Right ventricle myocardium inferior (tissue), 1 donor: Measurements from ENCODE around the gene MAPK4. TPM values are rescaled to one million over a fixed set of nuclear protein-coding genes. Genes with fewer than 3 reads are reported as not detected.
A peak's percentile ranks its signal among the peaks of the same experiment; 100 is the strongest.

Experiments used
- ATAC-seq: fragments of 200-7000 bp; cut with Tn5 transposase; one replicate; pipeline ENCODE4 v1.9.1; 2020; ENCODE audit warnings: mild to moderate bottlenecking, moderate library complexity
- DNase-seq: peaks from one replicate; pipeline ENCODE4 v3.0.0; 2021; ENCODE audit errors: missing footprints
- intact Hi-C: fragments of 100-400 bp; cut with DNase I; formaldehyde crosslinking; loops from one replicate; pipeline ENCODE4 v1.11.0; 2022
- total RNA-seq: library from RNA; stranded (reverse); fragmentation: NEBNext Ultra II Directional; extraction: Animal tissue kit (Norgen Biotek cat#: 25700); gene quantifications from one replicate; pipeline ENCODE4 v1.2.1, GENCODE V29; 2021
- donor health status: DM: no; HTN: yes; CAD: no; lungs with severe emphysema.

The MAPK4 gene
- total RNA-seq, 1 donor from 2014 or later, result 34.1 TPM

DNA sequence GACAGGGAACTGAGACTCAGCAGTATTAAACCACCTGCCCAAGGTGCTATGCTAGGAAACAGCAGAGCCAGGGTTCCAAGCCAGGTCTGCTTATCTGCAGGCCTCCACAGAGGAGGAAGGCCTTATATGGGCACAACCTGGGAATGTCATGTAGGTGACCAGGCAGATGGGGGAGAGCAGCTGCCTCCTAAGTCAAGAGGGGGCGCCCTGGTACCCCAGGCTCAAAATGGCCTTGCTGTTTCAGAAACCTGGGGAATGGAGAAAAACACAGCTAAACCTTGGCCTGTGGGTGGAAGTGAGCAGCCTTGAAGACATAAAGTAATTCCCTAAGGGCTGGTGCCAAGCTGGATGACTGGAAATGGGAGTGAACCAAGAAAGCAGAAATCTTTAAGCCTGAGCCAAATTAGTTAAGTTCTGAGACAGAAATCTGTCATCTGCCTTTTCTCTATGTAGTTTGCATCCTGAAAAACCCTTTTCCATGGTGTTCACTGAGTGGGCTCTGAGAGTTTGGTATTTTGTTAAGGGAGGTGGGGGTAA is 79.1 kb downstream of the MAPK4 start:
- DNase-seq (no peak), ATAC-seq (no peak)
- intact Hi-C loops, result no loop called here

DNA sequence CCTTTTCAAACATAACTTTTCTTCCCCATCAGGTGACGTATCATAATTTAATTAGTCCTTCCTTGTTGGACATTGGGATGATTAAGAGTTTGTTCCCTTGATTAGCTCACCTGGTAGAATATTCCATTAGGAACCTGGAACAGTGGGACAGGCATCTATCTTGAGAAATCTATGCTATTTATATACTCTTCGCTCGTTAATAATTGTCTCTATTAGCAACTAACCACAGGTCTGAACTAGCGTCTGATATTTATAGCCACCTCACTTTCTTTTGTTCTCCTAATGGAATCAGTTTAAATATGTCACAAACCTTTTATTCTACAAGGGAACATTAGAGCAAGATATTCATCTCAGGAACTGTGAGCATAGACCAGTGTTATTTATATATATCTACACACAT is 79.8 kb downstream of the MAPK4 start:
- intact Hi-C loops, result no loop called here
- ATAC-seq (no peak), DNase-seq (no peak)

DNA sequence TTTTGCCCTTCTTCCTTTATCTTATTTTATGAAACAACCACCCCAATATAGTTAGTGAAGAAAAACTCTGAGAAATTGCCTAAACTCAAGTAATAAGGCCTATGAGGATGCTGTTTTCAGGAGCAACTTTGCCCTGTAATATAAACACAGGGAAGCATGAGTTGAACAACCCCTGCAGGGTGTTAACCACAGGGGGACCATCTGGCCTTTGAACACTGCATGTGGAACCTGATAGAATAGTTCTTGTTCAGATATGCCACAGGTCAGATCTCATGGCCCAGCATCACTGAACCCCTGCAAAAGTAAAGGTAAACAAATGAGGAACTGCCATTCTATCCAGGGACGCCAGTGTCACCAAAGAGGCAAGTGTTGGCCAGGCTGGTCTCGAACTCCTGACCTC is 82.6 kb downstream of the MAPK4 start:
- ATAC-seq, result no peak
- intact Hi-C loops, result no loop called here
- no peak for DNase-seq

DNA sequence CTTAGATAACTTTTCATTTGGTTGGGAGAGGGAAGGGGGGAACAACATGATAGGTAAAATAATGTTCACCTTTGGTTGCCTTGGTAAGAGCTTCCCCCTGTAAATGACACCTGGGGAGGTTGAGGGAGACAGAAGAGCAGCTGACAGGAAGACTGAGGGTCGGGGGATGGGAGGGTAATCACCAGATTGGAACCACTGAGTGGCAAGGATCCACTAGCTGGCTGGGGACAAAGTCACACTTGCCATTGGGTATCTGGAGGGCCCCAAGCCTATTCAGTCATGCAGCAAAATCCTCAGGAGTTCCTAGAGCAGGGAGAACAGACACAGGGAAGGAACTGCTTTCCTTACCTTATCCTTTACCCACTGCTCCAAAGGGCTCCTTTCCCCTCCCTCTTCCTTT is 84.3 kb downstream of the MAPK4 start:
- intact Hi-C loops, result no loop called here
- ATAC-seq, result no peak

DNA sequence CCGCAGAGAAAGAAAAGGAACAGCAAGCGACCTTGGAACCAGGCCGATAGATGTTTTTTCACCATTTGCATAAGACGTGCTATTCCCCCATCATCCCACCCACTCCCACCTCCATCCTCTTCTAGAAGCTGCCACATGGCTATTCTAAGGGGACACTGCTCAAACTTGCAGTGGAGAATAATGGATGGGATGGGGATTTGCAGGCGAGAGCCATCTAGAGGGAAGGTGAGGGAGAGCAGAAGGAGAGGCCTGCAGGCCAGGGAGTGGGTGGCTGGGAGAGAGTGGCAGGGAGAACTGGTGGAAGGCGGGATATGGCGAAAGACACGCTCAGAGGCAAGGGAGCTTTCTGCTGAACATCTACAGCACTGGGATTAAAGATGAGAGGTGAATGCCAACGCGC is 84.9 kb downstream of the MAPK4 start:
- DNase-seq (no peak), ATAC-seq (no peak)
- intact Hi-C loops, result no loop called here

More for the DNA sequence above, 84.3 kb downstream of the MAPK4 start:
- no peak for DNase-seq

DNA sequence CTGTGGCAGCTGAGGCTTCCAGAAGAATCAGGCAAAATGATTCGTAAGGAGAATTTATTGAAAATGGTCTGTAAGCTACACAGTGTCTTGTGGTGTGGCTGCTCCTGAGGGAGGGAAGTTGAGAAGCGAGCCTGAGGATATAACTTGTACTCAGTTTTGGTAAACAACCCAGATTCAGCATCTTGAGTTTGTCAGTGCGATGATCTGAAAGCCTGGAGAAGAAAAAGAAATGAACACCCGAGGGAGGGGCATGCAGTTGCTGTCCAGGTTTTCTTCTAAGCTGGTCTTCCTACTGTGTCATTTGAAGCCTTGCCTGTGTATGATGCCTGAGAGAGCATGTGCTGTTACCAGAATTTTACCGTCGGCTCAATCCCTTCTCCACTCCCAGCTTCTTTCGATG is 87.3 kb downstream of the MAPK4 start:
- DNase-seq (no peak), ATAC-seq (no peak)
- intact Hi-C loops, result no loop called here

DNA sequence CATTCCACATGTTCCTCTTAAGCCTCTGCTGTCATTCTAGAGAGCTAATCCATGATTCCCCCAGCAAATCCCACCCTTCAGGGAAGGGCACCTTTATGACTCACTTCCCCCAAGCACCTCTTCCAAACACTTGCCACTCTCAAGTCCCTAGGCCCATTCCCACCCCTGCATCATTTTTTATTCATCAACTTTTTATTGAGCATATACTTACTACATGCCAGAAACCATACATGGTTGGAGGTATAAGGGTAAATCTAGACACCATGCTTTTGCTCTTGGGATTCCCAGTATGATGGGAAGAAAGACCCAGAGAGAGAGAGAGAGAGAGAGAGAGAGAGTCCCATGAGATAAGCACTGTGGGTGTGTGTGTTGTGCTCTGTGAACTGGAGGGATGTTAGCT is 87.9 kb downstream of the MAPK4 start:
- intact Hi-C loops, result no loop called here
- no peak for ATAC-seq
- no peak for DNase-seq

DNA sequence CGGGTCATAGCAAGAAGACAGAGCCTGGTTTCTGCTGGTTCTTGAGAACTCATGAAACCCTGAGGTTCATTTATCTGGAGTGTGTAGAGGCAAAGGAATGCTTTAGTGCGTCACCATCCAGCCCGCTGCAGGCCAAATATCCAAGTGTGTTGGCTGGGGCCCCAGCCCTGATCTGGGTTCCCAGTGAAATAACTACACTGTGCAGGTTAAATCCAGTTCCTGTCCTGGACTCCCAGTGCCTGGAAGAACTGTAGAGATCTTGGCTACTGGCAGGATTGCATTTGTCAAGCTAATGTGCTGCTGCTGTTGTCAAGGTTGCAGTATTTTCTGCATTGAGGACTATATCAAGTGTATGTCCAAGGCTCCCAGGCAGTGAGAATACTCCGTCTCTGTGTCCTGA is 89.9 kb downstream of the MAPK4 start:
- DNase-seq (peak; percentile 79), ATAC-seq (peak; percentile 85)
- intact Hi-C loops, result loop anchor here (5.0 to 10.0 kb wide), 3 partner anchors 77 to 135 kb away; partner anchors contain the start of gene MAPK4

DNA sequence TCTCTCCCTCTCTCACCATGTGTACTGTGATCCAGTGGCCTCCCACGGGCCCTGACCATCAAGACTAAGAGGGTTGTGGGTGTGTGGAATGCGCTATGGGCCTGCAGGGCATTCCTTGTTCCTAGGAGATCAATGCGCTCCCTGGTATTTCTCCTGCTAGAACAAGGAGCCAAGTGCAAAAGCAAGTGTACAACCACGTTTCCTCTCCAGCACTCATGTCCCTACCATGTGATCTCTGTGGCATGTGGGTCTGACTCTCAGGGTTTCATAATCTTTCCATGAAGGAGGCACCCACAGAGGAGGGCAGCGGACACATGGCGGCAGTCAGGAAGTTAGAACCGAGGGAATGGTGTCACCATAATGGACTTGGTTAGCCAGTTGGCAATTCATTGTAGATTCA is 91.4 kb downstream of the MAPK4 start:
- intact Hi-C loops, result loop anchor here (5.0 to 10.0 kb wide), 3 partner anchors 76 to 133 kb away; partner anchors contain the start of gene MAPK4

DNA sequence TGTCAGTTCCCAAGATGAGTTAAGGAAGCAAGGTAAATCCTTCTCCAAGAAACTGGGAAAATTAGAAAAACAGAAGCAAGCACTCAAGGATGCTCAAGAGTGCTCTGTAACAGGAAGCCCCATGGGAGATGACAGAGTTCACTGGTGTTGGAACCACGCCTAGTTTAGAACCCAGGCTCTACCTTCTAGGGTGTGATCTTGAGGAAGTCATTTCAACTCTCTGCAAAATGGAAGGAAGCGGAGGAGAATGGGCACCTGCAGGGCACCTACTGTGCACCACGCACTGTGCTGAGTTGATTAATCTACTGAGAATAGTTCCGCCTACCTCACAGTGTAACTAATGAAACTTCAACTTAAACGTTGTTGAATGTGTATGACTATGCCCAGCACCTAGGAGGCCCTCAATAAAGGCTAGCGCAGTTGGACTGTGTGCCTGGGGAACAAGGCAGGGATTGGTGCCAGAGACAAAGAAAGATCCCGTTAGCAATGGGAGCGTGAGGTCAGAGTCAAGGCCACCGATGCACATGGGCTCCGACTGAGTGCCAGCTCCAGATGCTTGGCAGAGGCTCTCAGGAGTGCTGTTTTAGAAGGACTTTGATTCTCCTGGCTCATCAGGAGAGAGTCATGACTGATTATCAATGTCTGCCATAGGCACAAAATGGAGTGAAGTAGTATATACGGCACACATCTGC is 93.7 kb downstream of the MAPK4 start:
- no peak for DNase-seq
- intact Hi-C loops, result loop anchor here (5.0 to 10.0 kb wide), 3 partner anchors 74 to 131 kb away; partner anchors contain the start of gene MAPK4
- ATAC-seq, result peak; percentile 52

More for the DNA sequence above, 91.4 kb downstream of the MAPK4 start:
- no peak for DNase-seq
- ATAC-seq, result no peak

DNA sequence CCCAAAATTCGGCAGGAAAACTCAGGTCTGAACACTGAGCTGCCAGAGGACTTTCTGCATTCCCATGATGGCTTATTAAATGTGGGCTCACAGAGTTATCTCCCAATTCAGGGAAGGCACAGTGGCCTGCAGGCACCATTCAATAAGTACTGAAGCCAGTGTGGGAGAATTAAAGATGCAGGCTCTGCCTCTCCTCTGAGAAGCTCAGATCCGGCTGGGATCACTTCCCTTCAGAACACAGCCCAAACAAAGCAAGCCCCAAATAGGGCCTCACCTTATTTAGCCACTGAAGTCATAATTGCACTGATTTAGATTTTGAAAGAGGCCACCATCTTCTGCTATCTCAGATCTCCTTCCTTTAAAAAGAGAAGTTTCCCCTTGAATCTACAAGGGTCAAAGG is 94.3 kb downstream of the MAPK4 start:
- ATAC-seq (no peak), DNase-seq (no peak)
- intact Hi-C loops, result loop anchor here (5.0 to 10.0 kb wide), 3 partner anchors 73 to 131 kb away; partner anchors contain the start of gene MAPK4

DNA sequence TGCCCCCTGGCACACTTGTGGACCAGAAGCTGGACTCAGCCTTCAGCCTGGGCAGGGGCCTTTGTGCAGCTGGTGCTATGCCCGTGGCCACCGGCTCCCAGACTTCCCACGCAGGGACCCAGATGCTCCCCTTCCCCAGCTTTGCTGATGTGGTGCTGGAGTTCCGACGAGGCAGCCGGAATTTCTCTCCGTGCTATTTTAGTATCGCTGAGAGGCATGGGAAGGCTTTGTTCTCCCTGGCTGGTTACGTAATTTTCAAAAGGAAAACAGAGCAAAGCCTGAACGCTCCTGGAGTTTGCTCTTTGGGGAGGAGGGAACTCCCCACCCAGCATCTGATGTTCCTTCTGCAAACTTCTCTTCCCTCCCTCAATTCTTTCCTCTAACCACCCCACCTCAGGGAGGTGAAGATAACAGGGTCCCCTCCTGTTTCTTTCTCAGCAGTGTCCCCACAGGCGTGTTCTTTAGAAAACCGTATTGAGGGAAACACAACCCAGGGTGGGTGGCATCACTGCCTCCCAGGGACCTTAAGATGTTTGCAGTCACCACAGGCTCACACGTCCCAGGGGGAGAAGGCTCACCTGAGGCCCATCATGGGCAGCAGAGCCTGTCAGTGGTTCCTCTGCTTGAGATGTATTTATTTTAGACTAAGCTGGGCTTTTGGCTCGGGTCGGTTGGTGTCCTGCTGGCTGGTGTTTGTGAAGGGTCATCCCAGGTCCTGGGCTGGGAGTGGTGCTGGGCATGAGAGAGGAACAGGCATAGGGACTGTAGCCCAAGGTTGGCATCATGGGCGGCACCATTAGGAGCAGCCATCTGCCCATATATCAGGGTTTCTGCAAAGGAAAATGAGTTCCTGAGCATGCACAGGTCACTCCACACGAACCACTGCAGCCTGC is 95.0 kb downstream of the MAPK4 start:
- ATAC-seq (peak; percentile 62), DNase-seq (no peak)
- intact Hi-C loops, result loop anchor here (5.0 to 10.0 kb wide), 3 partner anchors 72 to 130 kb away; partner anchors contain the start of gene MAPK4

DNA sequence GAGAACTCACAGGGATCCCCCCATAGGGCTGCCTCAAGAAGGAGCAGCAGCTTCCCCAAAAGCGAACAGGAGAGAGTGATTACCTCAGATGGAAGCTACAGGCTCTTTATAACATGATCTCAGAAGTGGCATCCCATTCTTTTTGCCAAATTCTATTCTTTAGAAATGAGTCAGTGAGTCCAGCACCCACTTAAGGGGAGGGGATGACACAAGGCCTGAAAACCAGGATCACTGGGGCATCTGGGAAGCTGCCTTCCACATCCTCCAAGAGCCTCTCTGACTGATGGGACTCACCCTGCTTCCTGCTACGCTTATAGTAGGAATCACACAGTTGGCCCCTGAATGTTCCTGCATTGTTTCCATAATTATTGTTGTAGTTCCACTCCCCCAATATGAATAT is 96.5 kb downstream of the MAPK4 start:
- DNase-seq (no peak), ATAC-seq (no peak)
- intact Hi-C loops, result loop anchor here (10.0 kb wide), 1 partner anchor 128 kb away; no protein-coding TSS in a partner anchor

DNA sequence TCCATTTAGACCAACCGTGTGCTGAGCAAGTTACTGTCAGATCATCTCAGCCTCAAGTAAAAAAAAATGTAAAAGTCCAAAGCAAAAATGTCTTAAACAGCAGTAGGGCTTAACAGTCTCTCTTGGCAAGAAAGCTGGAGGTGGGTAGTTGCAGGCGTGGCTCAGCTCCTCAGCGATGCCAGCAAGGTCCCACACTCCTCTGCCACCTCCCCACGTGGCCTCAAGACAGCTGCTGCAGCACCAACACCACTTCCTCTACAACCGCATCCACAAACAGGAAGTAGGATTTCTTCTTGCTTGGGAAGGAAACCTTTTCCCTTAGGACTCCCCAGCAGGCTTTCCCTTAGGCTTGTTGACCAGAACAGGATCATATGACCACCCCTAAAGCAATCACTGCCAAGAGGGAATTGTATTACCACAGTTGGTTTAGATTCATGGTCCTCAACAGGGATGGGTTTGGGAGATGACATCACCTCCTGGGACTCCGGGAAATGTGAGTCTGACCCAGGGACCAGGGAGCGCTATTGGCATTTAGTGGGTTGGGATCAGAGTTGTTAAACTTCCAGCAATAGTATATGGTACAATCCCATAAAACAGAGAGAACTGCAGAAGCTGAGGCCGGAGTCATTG is 97.1 kb downstream of the MAPK4 start:
- DNase-seq (no peak), ATAC-seq (no peak)
- intact Hi-C loops, result loop anchor here (10.0 kb wide), 1 partner anchor 128 kb away; no protein-coding TSS in a partner anchor

DNA sequence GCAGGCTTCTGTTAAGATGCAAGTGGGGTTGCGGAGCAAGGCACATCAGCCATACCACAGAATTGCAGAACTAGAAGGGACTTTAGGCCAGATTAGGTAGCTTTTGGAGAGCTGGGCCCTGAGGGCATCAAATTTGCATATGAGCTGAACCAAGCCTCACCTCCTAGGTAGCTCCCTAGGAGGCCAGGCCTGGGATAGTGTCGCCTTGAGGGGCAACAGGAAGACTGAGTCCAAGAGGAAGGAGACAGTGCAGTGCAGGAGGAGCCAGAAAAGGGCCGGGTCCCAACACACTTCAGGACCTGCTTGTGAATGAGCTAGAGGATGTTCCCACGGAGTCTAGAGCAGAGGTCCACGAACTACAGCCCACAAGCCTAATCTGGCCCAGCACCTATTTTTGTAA is 98.7 kb downstream of the MAPK4 start:
- no peak for ATAC-seq
- intact Hi-C loops, result loop anchor here (10.0 kb wide), 1 partner anchor 126 kb away; no protein-coding TSS in a partner anchor
- DNase-seq, result no peak

DNA sequence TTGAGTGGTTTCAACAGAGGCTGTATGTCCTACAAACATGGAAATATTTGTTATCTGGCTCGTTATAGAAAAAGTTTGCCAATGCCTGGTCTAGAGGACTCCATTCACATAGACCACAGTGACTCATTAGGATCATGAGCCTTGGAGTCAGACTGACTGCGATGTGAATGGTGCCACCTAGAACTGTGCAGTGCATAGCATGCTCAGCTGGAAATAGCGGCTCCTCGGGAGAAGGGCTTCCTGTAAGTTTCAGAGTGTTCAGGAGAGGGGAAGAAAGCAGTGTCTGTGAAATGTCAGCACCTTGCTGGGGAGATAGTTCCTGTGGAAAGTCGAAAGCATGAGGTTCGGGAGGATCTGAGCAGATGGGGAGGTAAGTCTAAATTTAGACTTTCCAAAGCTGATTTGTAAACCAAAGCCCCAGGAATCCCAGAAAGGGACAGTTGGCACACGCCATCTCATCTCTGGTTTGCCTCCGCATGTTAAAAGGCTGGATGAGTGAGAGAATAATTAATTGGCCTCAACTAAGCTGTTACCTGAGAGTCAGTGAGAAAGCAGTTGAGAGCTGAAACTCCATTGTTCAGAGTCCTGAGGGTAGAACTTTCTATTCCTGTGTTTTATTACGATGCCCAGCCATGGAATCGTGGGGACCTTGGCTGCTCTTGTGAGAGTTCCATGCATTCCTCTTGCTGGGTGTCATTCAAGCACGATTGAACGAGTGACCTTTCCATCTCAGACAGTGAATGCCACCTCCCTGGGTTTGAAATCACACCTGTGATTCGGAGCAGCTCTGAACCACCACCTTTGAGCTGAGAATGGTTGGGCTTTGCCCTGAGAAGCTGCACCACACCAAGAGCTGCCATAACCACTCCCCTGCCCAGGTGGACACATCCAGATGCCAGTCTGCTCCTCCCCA is 99.5 kb downstream of the MAPK4 start:
- peak; percentile 69 for ATAC-seq
- no peak for DNase-seq
- intact Hi-C loops, result loop anchor here (10.0 kb wide), 1 partner anchor 125 kb away; no protein-coding TSS in a partner anchor

DNA sequence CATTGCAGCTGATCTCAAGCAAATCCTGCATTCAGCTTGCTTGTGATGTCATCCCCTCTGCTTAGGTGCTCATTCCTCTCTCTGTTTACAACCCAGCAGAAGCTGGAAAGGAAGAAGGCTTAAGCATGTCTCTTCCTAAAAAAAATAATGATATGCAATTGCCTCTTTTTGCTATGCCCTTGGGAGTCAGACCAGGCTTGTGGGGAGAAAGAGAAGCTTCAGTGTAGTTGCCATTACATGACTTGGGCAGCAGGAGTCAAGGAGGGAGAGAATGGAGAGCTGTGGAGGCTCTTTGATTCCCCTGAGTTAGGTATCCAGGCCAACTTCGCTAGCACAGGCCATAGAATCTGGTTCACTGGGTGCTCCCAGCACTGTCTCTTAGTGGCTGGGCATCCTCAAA is 101.1 kb downstream of the MAPK4 start:
- intact Hi-C loops, result no loop called here
- DNase-seq (no peak), ATAC-seq (no peak)

DNA sequence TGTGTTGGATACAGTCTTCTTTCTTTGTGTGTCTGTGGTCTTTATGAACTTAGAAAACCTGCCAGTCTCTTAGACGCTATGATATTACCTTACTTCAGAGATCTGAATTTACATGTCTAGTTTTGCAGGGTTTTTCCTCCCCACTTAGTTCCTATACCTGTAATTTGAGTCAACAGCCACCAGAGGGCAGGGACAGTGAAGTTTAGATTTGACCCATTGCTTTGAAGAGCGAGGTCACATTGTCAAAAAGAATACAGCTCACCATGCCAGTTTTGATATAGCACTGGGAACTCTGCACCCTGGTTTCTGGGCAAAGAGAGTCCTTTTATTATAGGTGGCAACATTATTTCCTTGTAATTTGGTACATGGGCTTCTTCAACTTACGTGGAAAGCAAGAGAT is 102.3 kb downstream of the MAPK4 start:
- no peak for DNase-seq
- no peak for ATAC-seq
- intact Hi-C loops, result no loop called here
